NCI-H1048 (cell line): ENCODE measurements around the gene VPS52.
"Not testable (repeated sequence)": the region's sequence is repeated elsewhere in the genome, so short reads cannot be mapped to it uniquely, and the experiment has no call there.

Experiments used
- DNase-seq: peaks from one replicate; lab custom pipeline; 2025; lab: John Stamatoyannopoulos, UW

The VPS52 gene

GRCh38 chr6:33248932-33249731 lies 22.5 kb downstream of the VPS52 start:
- peak; percentile 96 for DNase-seq

GRCh38 chr6:33248643-33248931 lies 23.1 kb downstream of the VPS52 start:
- DNase-seq: no peak

GRCh38 chr6:33247977-33248642 lies 23.6 kb downstream of the VPS52 start:
- peak; percentile 72 for DNase-seq

GRCh38 chr6:33243476-33243875 lies 28.2 kb downstream of the VPS52 start:
- no peak for DNase-seq

GRCh38 chr6:33241968-33242367 lies 29.7 kb downstream of the VPS52 start:
- DNase-seq: no peak

GRCh38 chr6:33237741-33238140 lies 33.9 kb downstream of the VPS52 start:
- no peak for DNase-seq

GRCh38 chr6:33236852-33237251 lies 34.8 kb downstream of the VPS52 start:
- no peak for DNase-seq

- DNase-seq: no peak
Observed at GRCh38 chr6:33236328-33236727, 35.3 kb downstream of the VPS52 start.

- DNase-seq: no peak
Observed at GRCh38 chr6:33235221-33235634, 36.4 kb downstream of the VPS52 start.

- not testable (repeated sequence) for DNase-seq
Observed at GRCh38 chr6:33226503-33227120, 45.1 kb downstream of the VPS52 start.

- no peak for DNase-seq
Observed at GRCh38 chr6:33217681-33218080, 54.0 kb downstream of the VPS52 start.

- DNase-seq: no peak
Observed at GRCh38 chr6:33217246-33217645, 54.4 kb downstream of the VPS52 start.

GRCh38 chr6:33216117-33216649 lies 55.5 kb downstream of the VPS52 start:
- no peak for DNase-seq

GRCh38 chr6:33215271-33216116 lies 56.2 kb downstream of the VPS52 start:
- DNase-seq: no peak

GRCh38 chr6:33213989-33214335 lies 57.7 kb downstream of the VPS52 start:
- DNase-seq: no peak

- no peak for DNase-seq
Observed at GRCh38 chr6:33213166-33213988, 58.3 kb downstream of the VPS52 start.

GRCh38 chr6:33212857-33213165 lies 58.9 kb downstream of the VPS52 start:
- no peak for DNase-seq

GRCh38 chr6:33211666-33212422 lies 59.8 kb downstream of the VPS52 start:
- no peak for DNase-seq

GRCh38 chr6:33211136-33211535 lies 60.5 kb downstream of the VPS52 start:
- no peak for DNase-seq

GRCh38 chr6:33209856-33210255 lies 61.8 kb downstream of the VPS52 start:
- DNase-seq: no peak
